ENCODE data around the gene DPEP3.

- no peak for TF ChIP-seq CTCF (IDR thresholded peaks at IDR 0.05; ENCODE audit: low read depth, low read length)
- no peak for TF ChIP-seq EZH2phosphoT487 (IDR thresholded peaks at IDR 0.05; ENCODE audit: low read depth)
These were observed 12.4 kb upstream of the DPEP3 start for GRCh38 chr16:67992661-67993206.
